Neural cell (in vitro differentiated cells): Measurements from ENCODE around the gene MBD4. TPM values are rescaled to one million over a fixed set of nuclear protein-coding genes. Genes with fewer than 3 reads are reported as not detected.
A peak's percentile ranks its signal among the peaks of the same experiment; 100 is the strongest.

ENCODE experiments used
- H2AFZ ChIP-seq: fragments of 200-600, 300-800 bp; sonication (generic), shearing (Covaris generic); 2 replicates; pipeline ENCODE4 v1.6.0; 2014; ENCODE audit warnings: low read depth, mild to moderate bottlenecking, antibody characterized with exemption, low read length, moderate library complexity
- H3F3A ChIP-seq: fragments of 200-600 bp; shearing (Covaris generic); 2 replicates; pipeline ENCODE4 v1.6.1; 2016; ENCODE audit warnings: mild to moderate bottlenecking, moderate library complexity, mixed read lengths, antibody characterized with exemption, low read length; ENCODE audit not compliant: insufficient read depth, poor library complexity, severe bottlenecking
- H3K27ac ChIP-seq: fragments of 200-600, 300-800 bp; sonication (generic), shearing (Covaris generic); 2 replicates; pipeline ENCODE4 v1.5.1; 2014; ENCODE audit warnings: mild to moderate bottlenecking, low read length, moderate library complexity
- H3K27me3 ChIP-seq: fragments of 300-800, 200-600 bp; sonication (generic), shearing (Covaris generic); 2 replicates; pipeline ENCODE4 v1.6.0; 2014; ENCODE audit warnings: mild to moderate bottlenecking, low read depth, low read length, moderate library complexity; ENCODE audit not compliant: insufficient read depth
- H3K36me3 ChIP-seq: fragments of 300-800, 200-600 bp; sonication (generic), shearing (Covaris generic); 2 replicates; pipeline ENCODE4 v1.5.1; 2014; ENCODE audit warnings: mild to moderate bottlenecking, antibody characterized with exemption, low read length, moderate library complexity; ENCODE audit not compliant: insufficient read depth
- H3K4me2 ChIP-seq: fragments of 300-800, 200-600 bp; sonication (generic), shearing (Covaris generic); 2 replicates; pipeline ENCODE4 v1.6.0; 2014; ENCODE audit warnings: mild to moderate bottlenecking, low read length
- H3K4me3 ChIP-seq: fragments of 300-800, 200-600 bp; sonication (generic), shearing (Covaris generic); 2 replicates; pipeline ENCODE4 v1.5.1; 2014; ENCODE audit warnings: mild to moderate bottlenecking, low read length, moderate library complexity
- H3K79me2 ChIP-seq: fragments of 200-600 bp; shearing (Covaris generic); replicated peaks from 2 replicates; pipeline ENCODE4 v1.6.0; 2014; ENCODE audit warnings: mild to moderate bottlenecking, low read length, moderate library complexity; ENCODE audit not compliant: insufficient read depth
- H3K9ac ChIP-seq: fragments of 300-800, 200-600 bp; sonication (generic), shearing (Covaris generic); 2 replicates; pipeline ENCODE4 v1.6.1; 2016; ENCODE audit warnings: mild to moderate bottlenecking, low read length, mixed read lengths
- H3K9me2 ChIP-seq: fragments of 200-600 bp; shearing (Covaris generic); 2 replicates; pipeline ENCODE4 v1.6.1; 2016; ENCODE audit warnings: mild to moderate bottlenecking, low read length, mixed read lengths; ENCODE audit not compliant: insufficient read depth
- H3K9me3 ChIP-seq: fragments of 200-600, 300-800 bp; sonication (generic), shearing (Covaris generic); 2 replicates; pipeline ENCODE4 v1.6.1; 2016; ENCODE audit warnings: mild to moderate bottlenecking, mixed run types, low read length, moderate library complexity, mixed read lengths
- H4K20me1 ChIP-seq: fragments of 200-600 bp; shearing (Covaris generic); 2 replicates; pipeline ENCODE4 v1.6.1; 2016; ENCODE audit warnings: mild to moderate bottlenecking, mixed run types; ENCODE audit not compliant: insufficient read depth
- EP300 ChIP-seq: fragments of 450-650 bp; conservative IDR thresholded peaks from 2 replicates; pipeline ENCODE4 v1.6.1; 2014; ENCODE audit warnings: antibody characterized with exemption, mild to moderate bottlenecking, moderate library complexity; ENCODE audit not compliant: poor library complexity, severe bottlenecking
- EZH2 ChIP-seq: fragments of 200-600, 300-800 bp; shearing (Covaris generic), sonication (generic); IDR thresholded peaks from 2 replicates; pipeline ENCODE4 v1.6.1; 2014; ENCODE audit warnings: antibody characterized with exemption, low read length, borderline replicate concordance, mild to moderate bottlenecking; ENCODE audit not compliant: insufficient read depth, poor library complexity, severe bottlenecking
- MXI1 ChIP-seq: fragments of 450-650 bp; conservative IDR thresholded peaks from 2 replicates; pipeline ENCODE4 v1.6.1; 2014; ENCODE audit warnings: antibody characterized with exemption, mild to moderate bottlenecking; ENCODE audit not compliant: poor library complexity, severe bottlenecking
- POLR2AphosphoS5 ChIP-seq: IDR thresholded peaks from 2 replicates; pipeline ENCODE4 v1.6.1; 2012
- RAD21 ChIP-seq: fragments of 450-650 bp; conservative IDR thresholded peaks from 2 replicates; pipeline ENCODE4 v1.6.1; 2014; ENCODE audit warnings: antibody characterized with exemption, mild to moderate bottlenecking, moderate library complexity
- SMC3 ChIP-seq: fragments of 450-650 bp; conservative IDR thresholded peaks from 2 replicates; pipeline ENCODE4 v1.6.1; 2014; ENCODE audit warnings: antibody characterized with exemption, mild to moderate bottlenecking, moderate library complexity; ENCODE audit not compliant: poor library complexity
- TAF1 ChIP-seq: IDR thresholded peaks from 2 replicates; pipeline ENCODE4 v1.6.1; 2012; ENCODE audit warnings: low read depth
- polyA plus RNA-seq: library from polyadenylated mRNA; depleted of rRNA; stranded (reverse); fragments of >200 nt; gene quantifications from 2 replicates; pipeline ENCODE4 v1.2.3, GENCODE V29; 2014
- TF ChIP-seq, protein P1 (sequence below): IDR thresholded peaks from 2 replicates; pipeline ENCODE4 v1.6.1; 2012; ENCODE audit warnings: borderline replicate concordance
- TF ChIP-seq, protein P2 (sequence below): fragments of 450-650 bp; IDR thresholded peaks from 2 replicates; pipeline ENCODE4 v1.5.1; 2014; ENCODE audit warnings: antibody characterized with exemption, mild to moderate bottlenecking, moderate library complexity; ENCODE audit not compliant: poor library complexity, severe bottlenecking

The MBD4 gene
- polyA plus RNA-seq, 1 donor from 2014 or later: 50.0 TPM

DNA sequence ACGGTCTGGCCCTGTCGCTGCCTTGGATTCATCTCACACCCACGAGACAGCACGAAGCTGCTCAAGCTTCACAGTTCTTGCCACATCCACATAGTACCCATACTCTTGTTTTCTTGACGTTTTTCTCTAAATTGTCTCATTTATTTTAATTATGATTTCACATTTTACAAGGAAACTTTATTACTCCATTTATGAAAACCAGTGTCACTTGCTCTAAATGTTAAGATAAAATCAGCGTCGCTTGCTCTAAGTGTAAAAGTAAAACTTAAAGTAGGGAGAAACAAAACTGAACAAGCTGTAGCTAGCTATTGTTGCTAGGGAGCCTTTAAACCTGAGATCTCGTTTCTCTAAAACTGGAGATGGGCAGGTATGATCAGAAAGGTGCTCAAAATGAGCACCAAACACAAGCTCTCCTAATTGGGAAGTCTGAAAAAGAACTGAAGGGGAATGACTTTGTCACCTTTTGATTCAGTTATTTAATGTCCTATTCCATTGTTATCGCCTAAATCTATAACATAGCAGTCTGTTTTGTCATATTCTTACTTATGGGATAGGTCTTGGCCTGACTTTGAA, 956 bp upstream of the MBD4 start:
- peak overlapping the region; percentile 88 for H2AFZ ChIP-seq
- peak overlapping the region; percentile 88 for H3K4me3 ChIP-seq
- peak overlapping the region; percentile 65 for H3K4me2 ChIP-seq
- peaks cover 24% of the 10 kb centered on the region for H3K79me2 ChIP-seq
- no peaks in the 10 kb centered on the region for H4K20me1 ChIP-seq
- H3K9me2 ChIP-seq: no peaks in the 10 kb centered on the region
- no peaks in the 10 kb centered on the region for H3K9me3 ChIP-seq
- TF ChIP-seq RAD21 (no peak), EP300 (peak; percentile 4)
- H3K36me3 ChIP-seq: peaks cover 4% of the 10 kb centered on the region
- H3F3A ChIP-seq: no peaks in the 10 kb centered on the region
- H3K27ac ChIP-seq: peak overlapping the region; percentile 90
- H3K27me3 ChIP-seq: no peaks in the 10 kb centered on the region
- peak overlapping the region; percentile 89 for H3K9ac ChIP-seq

DNA sequence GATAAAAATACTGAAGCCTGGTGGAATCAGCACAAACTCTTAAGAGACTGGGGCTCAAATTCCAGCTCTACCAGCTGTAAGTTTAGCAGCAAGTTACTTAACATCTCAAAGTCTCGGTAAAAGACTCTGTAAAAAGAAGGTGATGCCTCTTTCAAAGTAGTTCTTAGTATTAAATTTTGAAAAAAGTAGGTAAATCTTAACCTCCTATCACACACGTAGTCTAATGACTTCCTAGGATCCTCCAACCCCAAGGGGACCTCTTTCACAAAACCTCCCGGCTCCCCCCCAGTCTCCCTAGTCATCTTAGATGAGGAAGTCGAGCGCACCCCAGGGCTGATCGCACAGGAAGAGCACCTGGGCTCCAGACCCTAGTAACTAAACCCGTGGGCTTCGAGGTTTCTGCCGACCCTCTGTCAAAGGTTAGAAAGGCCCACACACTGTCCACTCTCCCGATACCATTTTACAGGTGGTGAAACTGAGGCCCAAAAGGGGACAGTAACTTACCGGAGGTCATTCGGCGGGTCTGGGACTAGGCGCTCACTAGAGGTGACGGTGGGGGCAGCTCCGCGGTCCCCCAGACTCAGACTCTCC, 427 bp downstream of the MBD4 start:
- Histone ChIP-seq H3K36me3 (peaks cover 4% of the 10 kb centered on the region), H2AFZ (peak overlapping the region; percentile 89), H3K9me2 (no peaks in the 10 kb centered on the region), H3K4me3 (peak overlapping the region; percentile 88), H3K27ac (peak overlapping the region; percentile 62), H3K9ac (peak overlapping the region; percentile 77), H3F3A (no peaks in the 10 kb centered on the region), H4K20me1 (no peaks in the 10 kb centered on the region), H3K4me2 (peak overlapping the region; percentile 74), H3K27me3 (no peaks in the 10 kb centered on the region), H3K79me2 (peaks cover 24% of the 10 kb centered on the region), H3K9me3 (no peaks in the 10 kb centered on the region)
- no peak for TF ChIP-seq SMC3
- no peak for TF ChIP-seq EZH2
- no peak for TF ChIP-seq MXI1
- no peak for TF ChIP-seq RAD21
- TF ChIP-seq, protein P1, sequence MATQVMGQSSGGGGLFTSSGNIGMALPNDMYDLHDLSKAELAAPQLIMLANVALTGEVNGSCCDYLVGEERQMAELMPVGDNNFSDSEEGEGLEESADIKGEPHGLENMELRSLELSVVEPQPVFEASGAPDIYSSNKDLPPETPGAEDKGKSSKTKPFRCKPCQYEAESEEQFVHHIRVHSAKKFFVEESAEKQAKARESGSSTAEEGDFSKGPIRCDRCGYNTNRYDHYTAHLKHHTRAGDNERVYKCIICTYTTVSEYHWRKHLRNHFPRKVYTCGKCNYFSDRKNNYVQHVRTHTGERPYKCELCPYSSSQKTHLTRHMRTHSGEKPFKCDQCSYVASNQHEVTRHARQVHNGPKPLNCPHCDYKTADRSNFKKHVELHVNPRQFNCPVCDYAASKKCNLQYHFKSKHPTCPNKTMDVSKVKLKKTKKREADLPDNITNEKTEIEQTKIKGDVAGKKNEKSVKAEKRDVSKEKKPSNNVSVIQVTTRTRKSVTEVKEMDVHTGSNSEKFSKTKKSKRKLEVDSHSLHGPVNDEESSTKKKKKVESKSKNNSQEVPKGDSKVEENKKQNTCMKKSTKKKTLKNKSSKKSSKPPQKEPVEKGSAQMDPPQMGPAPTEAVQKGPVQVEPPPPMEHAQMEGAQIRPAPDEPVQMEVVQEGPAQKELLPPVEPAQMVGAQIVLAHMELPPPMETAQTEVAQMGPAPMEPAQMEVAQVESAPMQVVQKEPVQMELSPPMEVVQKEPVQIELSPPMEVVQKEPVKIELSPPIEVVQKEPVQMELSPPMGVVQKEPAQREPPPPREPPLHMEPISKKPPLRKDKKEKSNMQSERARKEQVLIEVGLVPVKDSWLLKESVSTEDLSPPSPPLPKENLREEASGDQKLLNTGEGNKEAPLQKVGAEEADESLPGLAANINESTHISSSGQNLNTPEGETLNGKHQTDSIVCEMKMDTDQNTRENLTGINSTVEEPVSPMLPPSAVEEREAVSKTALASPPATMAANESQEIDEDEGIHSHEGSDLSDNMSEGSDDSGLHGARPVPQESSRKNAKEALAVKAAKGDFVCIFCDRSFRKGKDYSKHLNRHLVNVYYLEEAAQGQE: no peak
- no peak for TF ChIP-seq POLR2AphosphoS5
- TF ChIP-seq EP300: no peak
- TF ChIP-seq TAF1: no peak
- TF ChIP-seq, protein P2, sequence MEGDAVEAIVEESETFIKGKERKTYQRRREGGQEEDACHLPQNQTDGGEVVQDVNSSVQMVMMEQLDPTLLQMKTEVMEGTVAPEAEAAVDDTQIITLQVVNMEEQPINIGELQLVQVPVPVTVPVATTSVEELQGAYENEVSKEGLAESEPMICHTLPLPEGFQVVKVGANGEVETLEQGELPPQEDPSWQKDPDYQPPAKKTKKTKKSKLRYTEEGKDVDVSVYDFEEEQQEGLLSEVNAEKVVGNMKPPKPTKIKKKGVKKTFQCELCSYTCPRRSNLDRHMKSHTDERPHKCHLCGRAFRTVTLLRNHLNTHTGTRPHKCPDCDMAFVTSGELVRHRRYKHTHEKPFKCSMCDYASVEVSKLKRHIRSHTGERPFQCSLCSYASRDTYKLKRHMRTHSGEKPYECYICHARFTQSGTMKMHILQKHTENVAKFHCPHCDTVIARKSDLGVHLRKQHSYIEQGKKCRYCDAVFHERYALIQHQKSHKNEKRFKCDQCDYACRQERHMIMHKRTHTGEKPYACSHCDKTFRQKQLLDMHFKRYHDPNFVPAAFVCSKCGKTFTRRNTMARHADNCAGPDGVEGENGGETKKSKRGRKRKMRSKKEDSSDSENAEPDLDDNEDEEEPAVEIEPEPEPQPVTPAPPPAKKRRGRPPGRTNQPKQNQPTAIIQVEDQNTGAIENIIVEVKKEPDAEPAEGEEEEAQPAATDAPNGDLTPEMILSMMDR: no peak
